ENCODE measurements around the gene CSNK1A1. TPM values are rescaled to one million over a fixed set of nuclear protein-coding genes. Genes with fewer than 3 reads are reported as not detected.
A peak's percentile ranks its signal among the peaks of the same experiment; 100 is the strongest.

Gene CSNK1A1
- total RNA-seq, 1 donor from 2014 or later, result 176 TPM

GRCh38 chr5:149485655-149486615 lies 65.3 kb downstream of the CSNK1A1 start:
- H3K4me3 ChIP-seq (ENCODE audit: low read depth, low read length), result no peak overlapping the region
- DNase-seq (ENCODE audit: low read depth), result peak; percentile 97
- no peak for TF ChIP-seq CTCF (conservative IDR thresholded peaks at IDR 0.05; ENCODE audit: low read depth, low read length)

- TF ChIP-seq CTCF (conservative IDR thresholded peaks at IDR 0.05; ENCODE audit: low read depth, low read length), result no peak
- no peak overlapping the region for H3K4me3 ChIP-seq (ENCODE audit: low read depth, low read length)
- DNase-seq (ENCODE audit: low read depth), result no peak
Measured at GRCh38 chr5:149481485-149481884, 69.8 kb downstream of the CSNK1A1 start.

GRCh38 chr5:149478761-149479160 lies 72.5 kb downstream of the CSNK1A1 start:
- TF ChIP-seq CTCF (conservative IDR thresholded peaks at IDR 0.05; ENCODE audit: low read depth, low read length), result no peak
- no peak overlapping the region for H3K4me3 ChIP-seq (ENCODE audit: low read depth, low read length)

GRCh38 chr5:149475777-149476176 lies 75.5 kb downstream of the CSNK1A1 start:
- no peak for DNase-seq (ENCODE audit: low read depth)
- no peak overlapping the region for H3K4me3 ChIP-seq (ENCODE audit: low read depth, low read length)
- TF ChIP-seq CTCF (conservative IDR thresholded peaks at IDR 0.05; ENCODE audit: low read depth, low read length), result no peak

More at GRCh38 chr5:149478761-149479160, 72.5 kb downstream of the CSNK1A1 start:
- no peak for DNase-seq (ENCODE audit: low read depth)

- H3K4me3 ChIP-seq (ENCODE audit: low read depth, low read length), result no peak overlapping the region
- DNase-seq (ENCODE audit: low read depth), result no peak
- TF ChIP-seq CTCF (conservative IDR thresholded peaks at IDR 0.05; ENCODE audit: low read depth, low read length), result peak; percentile 16
Measured at GRCh38 chr5:149474198-149474597, 77.0 kb downstream of the CSNK1A1 start.

- no peak for TF ChIP-seq CTCF (conservative IDR thresholded peaks at IDR 0.05; ENCODE audit: low read depth, low read length)
Measured at GRCh38 chr5:149473441-149473840, 77.8 kb downstream of the CSNK1A1 start.

More at GRCh38 chr5:149473441-149473840, 77.8 kb downstream of the CSNK1A1 start:
- DNase-seq (ENCODE audit: low read depth), result no peak
- H3K4me3 ChIP-seq (ENCODE audit: low read depth, low read length), result no peak overlapping the region
